Retinal pigment epithelial cell (primary cell): ENCODE measurements around the gene SPDL1.

ENCODE experiments used
- DNase-seq: peaks from one replicate; pipeline ENCODE4 v3.0.0-alpha.2; 2010; ENCODE audit warnings: low read depth
- H3K4me3 ChIP-seq: 2 replicates; pipeline ENCODE4 v1.5.1; 2011; ENCODE audit warnings: mild to moderate bottlenecking, low read length, control low read depth, moderate library complexity
- TF ChIP-seq, protein P1 (sequence below): conservative IDR thresholded peaks from 2 replicates; pipeline ENCODE4 v1.5.1; 2011; ENCODE audit warnings: low read depth, low read length, control low read depth, inconsistent platforms

SPDL1 gene

GRCh38 chr5:169583101-169583423 is 511 bp upstream of the SPDL1 start:
- DNase-seq, result no peak
- H3K4me3 ChIP-seq, result peak overlapping the region; percentile 93
- TF ChIP-seq, protein P1, sequence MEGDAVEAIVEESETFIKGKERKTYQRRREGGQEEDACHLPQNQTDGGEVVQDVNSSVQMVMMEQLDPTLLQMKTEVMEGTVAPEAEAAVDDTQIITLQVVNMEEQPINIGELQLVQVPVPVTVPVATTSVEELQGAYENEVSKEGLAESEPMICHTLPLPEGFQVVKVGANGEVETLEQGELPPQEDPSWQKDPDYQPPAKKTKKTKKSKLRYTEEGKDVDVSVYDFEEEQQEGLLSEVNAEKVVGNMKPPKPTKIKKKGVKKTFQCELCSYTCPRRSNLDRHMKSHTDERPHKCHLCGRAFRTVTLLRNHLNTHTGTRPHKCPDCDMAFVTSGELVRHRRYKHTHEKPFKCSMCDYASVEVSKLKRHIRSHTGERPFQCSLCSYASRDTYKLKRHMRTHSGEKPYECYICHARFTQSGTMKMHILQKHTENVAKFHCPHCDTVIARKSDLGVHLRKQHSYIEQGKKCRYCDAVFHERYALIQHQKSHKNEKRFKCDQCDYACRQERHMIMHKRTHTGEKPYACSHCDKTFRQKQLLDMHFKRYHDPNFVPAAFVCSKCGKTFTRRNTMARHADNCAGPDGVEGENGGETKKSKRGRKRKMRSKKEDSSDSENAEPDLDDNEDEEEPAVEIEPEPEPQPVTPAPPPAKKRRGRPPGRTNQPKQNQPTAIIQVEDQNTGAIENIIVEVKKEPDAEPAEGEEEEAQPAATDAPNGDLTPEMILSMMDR, result no peak

- TF ChIP-seq, protein P1, result no peak
- H3K4me3 ChIP-seq, result peak overlapping the region; percentile 93
- no peak for DNase-seq
Measured at GRCh38 chr5:169584998-169585451, 1.5 kb downstream of the SPDL1 start.

- TF ChIP-seq, protein P1, result no peak
- no peak for DNase-seq
- H3K4me3 ChIP-seq, result no peak overlapping the region
Measured at GRCh38 chr5:169590602-169591001, 7.0 kb downstream of the SPDL1 start.

GRCh38 chr5:169591636-169592035 is 8.1 kb downstream of the SPDL1 start:
- DNase-seq, result no peak
- TF ChIP-seq, protein P1, result no peak
- no peak overlapping the region for H3K4me3 ChIP-seq

DNA sequence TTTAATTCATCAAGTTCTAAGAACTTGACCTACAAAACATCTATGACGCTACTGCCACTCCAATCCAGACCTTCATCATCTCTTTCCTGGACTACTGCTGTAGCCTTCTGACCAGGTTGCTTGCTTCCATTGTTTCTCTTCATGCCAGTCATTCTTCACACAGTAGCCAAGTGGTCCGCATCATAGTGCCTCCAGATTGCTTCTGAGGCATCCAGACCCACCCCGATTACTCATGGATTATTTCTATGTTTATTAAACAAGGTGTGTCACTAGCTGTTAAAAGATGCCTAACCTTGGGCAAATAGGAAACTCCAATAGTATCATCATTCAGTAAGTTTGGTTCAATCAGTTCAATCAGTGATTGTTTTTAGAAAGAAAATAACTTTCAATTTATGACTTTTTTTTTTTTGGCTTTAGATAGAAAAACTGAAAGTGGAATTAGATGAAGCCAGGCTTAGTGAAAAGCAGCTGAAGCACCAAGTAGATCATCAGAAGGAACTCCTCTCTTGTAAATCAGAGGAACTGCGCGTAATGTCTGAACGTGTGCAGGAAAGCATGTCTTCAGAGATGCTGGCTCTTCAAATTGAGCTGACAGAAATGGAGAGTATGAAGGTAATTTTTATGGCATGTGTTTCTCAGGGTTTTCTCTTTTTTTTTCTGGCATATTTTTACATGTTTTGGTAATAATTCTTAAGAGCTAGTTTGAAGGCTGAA is 9.5 kb downstream of the SPDL1 start:
- TF ChIP-seq, protein P1, result no peak
- no peak overlapping the region for H3K4me3 ChIP-seq
- DNase-seq, result no peak

DNA sequence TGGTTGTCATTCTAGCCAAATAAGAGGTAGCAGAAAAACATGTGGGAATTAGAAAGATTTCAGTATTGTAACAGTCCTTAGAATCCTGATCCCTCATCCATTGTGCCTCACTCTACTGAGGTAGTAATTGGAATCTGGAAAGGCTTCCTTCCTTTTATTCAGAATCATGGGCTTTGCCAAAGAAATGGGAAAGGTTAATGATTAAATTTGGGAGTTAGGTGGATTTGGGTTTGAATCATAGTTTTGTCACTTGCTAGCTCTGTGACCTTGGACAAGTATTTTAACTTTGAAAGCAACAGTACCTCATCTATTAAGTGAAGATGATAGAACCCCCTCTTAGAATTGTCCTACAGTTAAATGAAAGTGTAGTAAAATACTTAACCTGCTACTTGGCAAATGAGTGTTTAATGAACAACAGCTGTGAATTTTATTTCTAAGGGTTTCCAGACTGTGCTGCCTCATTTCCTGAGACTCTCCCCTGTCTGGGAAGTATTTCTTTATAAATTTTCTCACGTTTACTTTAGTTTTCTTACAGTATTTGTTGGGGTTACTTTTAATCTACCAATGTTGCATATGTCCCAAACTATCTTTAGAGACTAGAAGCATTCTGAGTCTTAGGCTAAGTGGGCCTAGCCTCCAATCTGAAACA is 11.7 kb downstream of the SPDL1 start:
- H3K4me3 ChIP-seq, result no peak overlapping the region

DNA sequence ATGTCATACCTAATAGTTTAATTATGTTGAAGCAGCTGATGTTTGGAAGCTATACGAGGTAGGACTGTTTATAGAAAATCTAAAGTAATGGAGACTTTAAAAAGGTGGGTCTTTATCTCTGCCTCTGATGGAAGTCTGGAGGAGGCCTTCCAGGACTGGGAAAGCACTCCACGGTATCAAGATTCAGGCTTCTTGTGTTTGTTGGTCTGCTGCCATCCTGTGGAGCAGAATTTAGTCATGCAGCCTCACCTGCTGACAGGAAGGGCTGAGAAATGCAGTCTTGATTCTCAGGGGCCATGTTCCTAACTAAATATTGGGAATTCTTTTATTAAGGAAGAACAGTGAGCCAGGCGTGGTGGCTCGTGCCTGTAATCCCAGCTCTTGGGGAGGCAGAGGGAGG is 15.9 kb downstream of the SPDL1 start:
- TF ChIP-seq, protein P1, result no peak
- no peak overlapping the region for H3K4me3 ChIP-seq
- DNase-seq, result no peak

More for the DNA sequence above, 11.7 kb downstream of the SPDL1 start:
- DNase-seq, result no peak
- TF ChIP-seq, protein P1, result no peak
